ENCODE measurements around the gene PLEKHG4B.
"Not testable (repeated sequence)": the region's sequence is repeated elsewhere in the genome, so short reads cannot be mapped to it uniquely, and the experiment has no call there.

- peak; percentile 66 for TF ChIP-seq CTCF (IDR thresholded peaks at IDR 0.05; ENCODE audit: borderline replicate concordance, extremely low read depth, low read length, poor library complexity, severe bottlenecking)
- TF ChIP-seq EZH2 (IDR thresholded peaks at IDR 0.05; ENCODE audit: borderline replicate concordance, low read depth, low read length, severe bottlenecking) = not testable (repeated sequence)
These were observed 125.8 kb downstream of the PLEKHG4B start, which contains the start of the genes CCDC127 and SDHA for GRCh38 chr5:217494-218456.
